ENCODE data around the gene NOTCH3. TPM values are rescaled to one million over a fixed set of nuclear protein-coding genes. Genes with fewer than 3 reads are reported as not detected.

The NOTCH3 gene
- total and polyA plus RNA-seq, 9 donors, result 6.1 to 47.6 (median 17.9) TPM

DNA sequence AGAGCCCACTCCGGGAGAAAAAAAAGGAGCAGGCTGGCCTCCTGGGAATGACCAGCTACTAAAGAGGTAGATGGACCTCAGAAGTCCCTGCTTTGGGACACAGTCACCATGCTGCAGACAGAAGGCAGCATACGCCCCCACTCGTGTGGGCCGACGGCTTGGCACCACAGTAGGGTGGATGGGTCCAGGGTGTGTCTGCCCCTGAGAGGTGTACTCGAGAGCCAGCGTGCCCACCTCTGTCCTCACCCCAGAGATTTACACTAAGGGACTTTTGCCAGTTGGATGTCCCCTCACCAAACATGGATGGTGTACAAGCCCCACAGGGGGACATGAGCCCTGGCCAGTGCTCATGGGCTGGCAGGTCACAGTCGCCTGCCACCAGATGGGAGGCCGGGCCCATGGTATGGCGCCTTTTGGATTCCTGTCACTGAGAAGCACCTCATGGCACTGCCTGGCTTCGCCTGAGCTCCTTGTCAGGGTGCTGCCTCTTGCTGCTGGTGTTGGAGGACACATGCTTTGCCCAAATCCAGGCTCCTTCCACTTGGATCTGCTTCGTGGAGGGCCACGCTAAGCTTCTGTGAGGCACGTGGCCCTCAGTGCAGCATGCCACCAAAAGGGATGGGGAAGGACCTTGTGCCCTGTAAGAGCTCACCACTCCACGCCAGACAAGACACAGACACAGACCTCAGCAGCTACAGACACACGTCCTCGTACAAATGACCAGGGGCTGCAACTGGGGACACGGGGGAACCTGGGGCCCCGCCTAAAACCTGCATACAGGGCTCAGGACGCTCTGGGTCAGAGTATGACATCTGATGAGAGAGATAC is 44.8 kb upstream of the NOTCH3 start:
- TF ChIP-seq POLR2A (IDR thresholded peaks at IDR 0.05) (no peak), EP300 (IDR thresholded peaks at IDR 0.05) (no peak)
- TF ChIP-seq, protein P1, sequence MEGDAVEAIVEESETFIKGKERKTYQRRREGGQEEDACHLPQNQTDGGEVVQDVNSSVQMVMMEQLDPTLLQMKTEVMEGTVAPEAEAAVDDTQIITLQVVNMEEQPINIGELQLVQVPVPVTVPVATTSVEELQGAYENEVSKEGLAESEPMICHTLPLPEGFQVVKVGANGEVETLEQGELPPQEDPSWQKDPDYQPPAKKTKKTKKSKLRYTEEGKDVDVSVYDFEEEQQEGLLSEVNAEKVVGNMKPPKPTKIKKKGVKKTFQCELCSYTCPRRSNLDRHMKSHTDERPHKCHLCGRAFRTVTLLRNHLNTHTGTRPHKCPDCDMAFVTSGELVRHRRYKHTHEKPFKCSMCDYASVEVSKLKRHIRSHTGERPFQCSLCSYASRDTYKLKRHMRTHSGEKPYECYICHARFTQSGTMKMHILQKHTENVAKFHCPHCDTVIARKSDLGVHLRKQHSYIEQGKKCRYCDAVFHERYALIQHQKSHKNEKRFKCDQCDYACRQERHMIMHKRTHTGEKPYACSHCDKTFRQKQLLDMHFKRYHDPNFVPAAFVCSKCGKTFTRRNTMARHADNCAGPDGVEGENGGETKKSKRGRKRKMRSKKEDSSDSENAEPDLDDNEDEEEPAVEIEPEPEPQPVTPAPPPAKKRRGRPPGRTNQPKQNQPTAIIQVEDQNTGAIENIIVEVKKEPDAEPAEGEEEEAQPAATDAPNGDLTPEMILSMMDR (IDR thresholded peaks at IDR 0.05), result no peak
- H3K36me3 ChIP-seq, result no peaks in the 10 kb centered on the region
- no peaks in the 10 kb centered on the region for H3K9me3 ChIP-seq
- H3K4me1 ChIP-seq (ENCODE audit: insufficient read depth), result peaks cover 31% of the 10 kb centered on the region
- intact Hi-C loops (cut with DNase I), result no loop called here
- DNase-seq, result no peak
- no peaks in the 10 kb centered on the region for H3K27me3 ChIP-seq
- 84 to 89% (median 89%) methylated on average over 20 of the region's 20 CpGs for WGBS, 3 donors
- peak overlapping the region in 1 of 2 donors; percentile 18 for H3K27ac ChIP-seq
- no peak overlapping the region for H3K4me3 ChIP-seq

GRCh38 chr19:15244808-15245207 is 44.0 kb upstream of the NOTCH3 start:
- Histone ChIP-seq H3K9me3 (no peaks in the 10 kb centered on the region), H3K27me3 (no peaks in the 10 kb centered on the region), H3K4me1 (ENCODE audit: insufficient read depth) (peaks cover 23% of the 10 kb centered on the region), H3K4me3 (no peak overlapping the region), H3K36me3 (no peaks in the 10 kb centered on the region), H3K27ac (no peak overlapping the region)
- 61 to 67% (median 65%) methylated on average over 7 of the region's 7 CpGs for WGBS, 3 donors
- intact Hi-C loops (cut with DNase I), result no loop called here
- TF ChIP-seq EP300 (IDR thresholded peaks at IDR 0.05) (no peak), POLR2A (IDR thresholded peaks at IDR 0.05) (no peak)
- TF ChIP-seq, protein P1 (IDR thresholded peaks at IDR 0.05), result no peak
- no peak for DNase-seq

DNA sequence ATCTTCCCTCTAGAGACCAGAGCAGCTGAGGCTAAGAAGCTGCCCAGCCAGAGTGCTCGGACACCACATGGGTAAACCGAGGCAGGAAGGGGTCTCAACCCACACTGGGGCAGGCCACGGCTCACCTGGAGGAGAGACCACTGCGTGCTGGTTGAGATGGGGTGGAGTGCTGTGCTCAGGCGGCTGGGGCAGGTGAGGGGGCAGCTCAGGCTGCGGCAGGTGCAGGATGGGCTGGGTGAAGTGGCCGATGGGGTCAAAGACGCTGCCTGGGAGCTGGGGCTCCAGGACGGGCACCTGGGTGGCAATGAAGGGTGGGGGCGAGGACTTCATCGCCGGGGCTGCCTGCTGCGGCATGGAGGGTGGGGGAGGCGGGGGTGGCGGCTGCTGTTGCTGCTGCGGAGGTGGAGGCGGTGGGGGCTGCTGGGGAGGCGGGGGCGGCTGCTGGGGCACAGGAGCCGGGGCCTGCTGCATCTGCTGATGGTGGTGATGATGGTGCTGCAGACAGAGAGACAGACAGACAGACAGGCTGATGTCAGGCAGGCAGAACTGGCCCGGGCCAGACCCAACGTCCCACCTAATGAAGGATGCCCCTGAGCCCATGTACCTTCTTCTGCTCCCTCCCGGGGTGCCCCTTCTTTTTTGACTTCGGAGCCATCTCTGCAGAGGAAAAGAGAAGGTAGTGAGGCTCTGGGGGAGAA is 43.5 kb upstream of the NOTCH3 start:
- no peaks in the 10 kb centered on the region for H3K36me3 ChIP-seq
- no peaks in the 10 kb centered on the region for H3K9me3 ChIP-seq
- no peaks in the 10 kb centered on the region for H3K27me3 ChIP-seq
- TF ChIP-seq POLR2A (IDR thresholded peaks at IDR 0.05) (no peak), EP300 (IDR thresholded peaks at IDR 0.05) (no peak)
- TF ChIP-seq, protein P1 (IDR thresholded peaks at IDR 0.05), result no peak
- intact Hi-C loops (cut with DNase I), result no loop called here
- H3K27ac ChIP-seq, result no peak overlapping the region
- H3K4me1 ChIP-seq (ENCODE audit: insufficient read depth), result peaks cover 19% of the 10 kb centered on the region
- 76 to 86% (median 80%) methylated on average over 24 of the region's 24 CpGs for WGBS, 3 donors
- no peak overlapping the region for H3K4me3 ChIP-seq
- DNase-seq, result no peak

GRCh38 chr19:15243236-15243957 is 42.6 kb upstream of the NOTCH3 start:
- H3K4me1 ChIP-seq (ENCODE audit: insufficient read depth), result peaks cover 13% of the 10 kb centered on the region
- H3K36me3 ChIP-seq, result no peaks in the 10 kb centered on the region
- no peak overlapping the region for H3K27ac ChIP-seq
- no peaks in the 10 kb centered on the region for H3K27me3 ChIP-seq
- TF ChIP-seq POLR2A (IDR thresholded peaks at IDR 0.05) (no peak), EP300 (IDR thresholded peaks at IDR 0.05) (no peak)
- TF ChIP-seq, protein P1 (IDR thresholded peaks at IDR 0.05), result no peak
- DNase-seq, result no peak
- 83 to 86% (median 84%) methylated on average over 16 to 17 of the region's 17 CpGs for WGBS, 3 donors
- intact Hi-C loops (cut with DNase I), result no loop called here
- no peaks in the 10 kb centered on the region for H3K9me3 ChIP-seq
- H3K4me3 ChIP-seq, result no peak overlapping the region

Data from ovary (tissue), 9 donors.